Adrenal gland (tissue), 12 donors: ENCODE data around the gene RIT2. TPM values are rescaled to one million over a fixed set of nuclear protein-coding genes. Genes with fewer than 3 reads are reported as not detected.

Experiments
- DNase-seq, 7 donors: peaks; one replicate each; pipeline ENCODE4 v3.0.0-alpha.2; 2019 to 2020
- H3K27ac ChIP-seq, 5 donors: fragments of 200-600 bp; sonication (generic) in 4 of 5; 1 replicate in 3 of 5; 2 replicates in 2 of 5; pipeline versions ENCODE4 v1.5.1 to v1.8.0; 2016 to 2020; ENCODE audit warnings: mild to moderate bottlenecking in 1 of 5
- H3K27me3 ChIP-seq: fragments of 200-600 bp; 2 replicates; pipeline ENCODE4 v1.8.0; 2021
- H3K36me3 ChIP-seq, 2 donors: fragments of 200-600 bp; replicated peaks in 1 of 2; 1 replicate in 1 of 2; 2 replicates in 1 of 2; pipeline versions ENCODE4 v1.5.1 to v1.8.0; 2018 to 2022
- H3K4me1 ChIP-seq, 2 donors: fragments of 200-600 bp; replicated peaks in 1 of 2; 1 replicate in 1 of 2; 2 replicates in 1 of 2; pipeline versions ENCODE4 v1.5.1 to v1.8.0; 2018 to 2021
- H3K4me3 ChIP-seq, 4 donors: fragments of 200-600 bp; sonication (generic) in 3 of 4; one replicate each; pipeline ENCODE4 v1.5.1; 2016 to 2018
- H3K9me3 ChIP-seq, 3 donors: fragments of 200-600 bp; sonication (generic) in 1 of 3; replicated peaks in 1 of 3; 1 replicate in 2 of 3; 2 replicates in 1 of 3; pipeline versions ENCODE4 v1.5.1 to v1.8.0; 2016 to 2021
- CTCF ChIP-seq, 6 experiments: fragments of 450-650 bp in 4 of 6; fragments of 200-600 bp in 2 of 6; sonication (generic) in 1 of 6; IDR thresholded peaks; 1 replicate in 5 of 6; 2 replicates in 1 of 6; pipeline versions ENCODE4 v1.5.1 to v1.8.0; 2016 to 2021; ENCODE audit warnings: antibody characterized with exemption in 6 of 6, mild to moderate bottlenecking in 2 of 6, moderate library complexity in 1 of 6
- POLR2A ChIP-seq, 2 donors: fragments of 450-650 bp; IDR thresholded peaks; one replicate each; pipeline ENCODE4 v1.6.1; 2017; ENCODE audit warnings: antibody characterized with exemption in 2 of 2, mild to moderate bottlenecking in 2 of 2, moderate library complexity in 1 of 2
- WGBS, 4 donors: extraction: QIAGEN DNeasy Blood & Tissue Kit in 2 of 4; methylation state at CpG; one replicate each; pipeline versions ENCODE4 v1.1.5 to v1.1.7; 2013 to 2017; 5-methylcytosine and 5-hydroxymethylcytosine counted together
- intact Hi-C, 2 donors: fragments of 100-400 bp; cut with DNase I; formaldehyde crosslinking; loops; one replicate each; pipeline versions ENCODE4 v1.14.1 to v1.15.0; 2022 to 2023
- polyA plus RNA-seq, 3 donors: library from polyadenylated mRNA; stranded (reverse); fragments of 200-250 nt in 2 of 3; fragments of 350-450 nt in 1 of 3; fragmentation: Illumina TruSeq in 1 of 3; extraction: RNeasy Lipid Tissue Mini Kit (QIAGEN cat#74804) in 1 of 3; gene quantifications; one replicate each; pipeline ENCODE4 v1.2.3, GENCODE V29; 2013 to 2014
- total RNA-seq, 9 donors: library from RNA; depleted of rRNA in 4 of 9; stranded (reverse); fragments of >200 nt in 4 of 9; fragments of 120-200 nt in 1 of 9; fragmentation: NEBNext Ultra II Directional in 1 of 9; extraction: Animal tissue kit (Norgen Biotek cat#: 25700) in 1 of 9; gene quantifications; one replicate each; pipeline versions ENCODE4 v1.1.0 to v1.2.4, GENCODE V29; 2013 to 2023
- donor health status: healthy with polysubstance abuse.
- donor health status: Bipolar disorder and iron deficiency.
- donor health status: DM: yes; HTN: yes; CAD: no.
- donor health status: DM: no; HTN: no; CAD: no.
- donor health status: DM: no; HTN: no; CAD: no.
- donor health status: DM: yes; HTN: yes; CAD: no.

RIT2 gene
- total and polyA plus RNA-seq, 12 donors: 0.20 to 0.99 (median 0.28) TPM; not detected in 7

- H3K27me3 ChIP-seq: no peaks in the 10 kb centered on the region
- H3K9me3 ChIP-seq: no peaks in the 10 kb centered on the region
- no peaks in the 10 kb centered on the region for H3K36me3 ChIP-seq
- intact Hi-C loops: no loop called here
- H3K4me3 ChIP-seq: no peak overlapping the region
- no peak for DNase-seq
- no peak for TF ChIP-seq CTCF (IDR thresholded peaks at IDR 0.05)
- no peak for TF ChIP-seq POLR2A (IDR thresholded peaks at IDR 0.05)
- H3K27ac ChIP-seq: no peak overlapping the region
- no peaks in the 10 kb centered on the region for H3K4me1 ChIP-seq
Observed at GRCh38 chr18:42950732-42951131, 164.8 kb downstream of the RIT2 start.

GRCh38 chr18:42948831-42949230 is 166.7 kb downstream of the RIT2 start:
- Histone ChIP-seq H3K27ac (no peak overlapping the region), H3K4me1 (no peaks in the 10 kb centered on the region), H3K9me3 (no peaks in the 10 kb centered on the region), H3K4me3 (no peak overlapping the region), H3K27me3 (no peaks in the 10 kb centered on the region), H3K36me3 (no peaks in the 10 kb centered on the region)
- TF ChIP-seq POLR2A (IDR thresholded peaks at IDR 0.05) (no peak), CTCF (IDR thresholded peaks at IDR 0.05) (no peak)
- DNase-seq: no peak
- intact Hi-C loops: no loop called here
- 52 to 65% (median 62%) methylated on average over 1 of the region's 1 CpG for WGBS, 4 donors

GRCh38 chr18:42941860-42942259 is 173.6 kb downstream of the RIT2 start:
- Histone ChIP-seq H3K9me3 (no peaks in the 10 kb centered on the region), H3K27ac (no peak overlapping the region), H3K27me3 (no peaks in the 10 kb centered on the region), H3K4me1 (no peaks in the 10 kb centered on the region), H3K4me3 (no peak overlapping the region), H3K36me3 (no peaks in the 10 kb centered on the region)
- WGBS, 4 donors: 71 to 85% (median 77%) methylated on average over 2 of the region's 2 CpGs
- TF ChIP-seq CTCF (IDR thresholded peaks at IDR 0.05) (no peak), POLR2A (IDR thresholded peaks at IDR 0.05) (no peak)
- intact Hi-C loops: no loop called here
- DNase-seq: no peak

- WGBS, 4 donors: 64 to 78% (median 72%) methylated on average over 2 of the region's 2 CpGs
- Histone ChIP-seq H3K27me3 (no peaks in the 10 kb centered on the region), H3K9me3 (no peaks in the 10 kb centered on the region), H3K4me1 (no peaks in the 10 kb centered on the region), H3K27ac (no peak overlapping the region), H3K36me3 (no peaks in the 10 kb centered on the region), H3K4me3 (no peak overlapping the region)
- TF ChIP-seq POLR2A (IDR thresholded peaks at IDR 0.05) (no peak), CTCF (IDR thresholded peaks at IDR 0.05) (no peak)
- intact Hi-C loops: no loop called here
- no peak for DNase-seq
Observed at GRCh38 chr18:42941021-42941420, 174.5 kb downstream of the RIT2 start.
